Myocyte (in vitro differentiated cells): ENCODE results near the gene PRAMEF1. TPM values are rescaled to one million over a fixed set of nuclear protein-coding genes. Genes with fewer than 3 reads are reported as not detected.
"Not testable (repeated sequence)": the region's sequence is repeated elsewhere in the genome, so short reads cannot be mapped to it uniquely, and the experiment has no call there.

ENCODE experiments used
- DNase-seq: peaks from one replicate; pipeline ENCODE4 v3.0.0-alpha.2; 2012; ENCODE audit warnings: low read depth
- total RNA-seq: library from RNA; depleted of rRNA; stranded (reverse); fragments of >200 nt; gene quantifications from 2 replicates; pipeline ENCODE4 v1.2.3, GENCODE V29; 2014

PRAMEF1 gene
- total RNA-seq, 1 donor from 2014 or later: not detected

- DNase-seq: no peak
These were observed 16.3 kb upstream of the PRAMEF1 start for GRCh38 chr1:12774801-12775345.

- no peak for DNase-seq
These were observed 15.8 kb upstream of the PRAMEF1 start for GRCh38 chr1:12775443-12775842.

- DNase-seq: no peak
These were observed 14.2 kb upstream of the PRAMEF1 start for GRCh38 chr1:12776801-12777557.

GRCh38 chr1:12778061-12778460, 13.1 kb upstream of the PRAMEF1 start:
- DNase-seq: no peak

GRCh38 chr1:12778907-12779306, 12.3 kb upstream of the PRAMEF1 start:
- DNase-seq: peak; percentile 0

- DNase-seq: not testable (repeated sequence)
These were observed 9.7 kb upstream of the PRAMEF1 start for GRCh38 chr1:12781488-12781887.

GRCh38 chr1:12783783-12784182, 7.4 kb upstream of the PRAMEF1 start:
- not testable (repeated sequence) for DNase-seq

- peak; percentile 2 for DNase-seq
These were observed 6.5 kb upstream of the PRAMEF1 start for GRCh38 chr1:12784729-12785128.

- no peak for DNase-seq
These were observed 7.7 kb downstream of the PRAMEF1 start for GRCh38 chr1:12798911-12799310.

- DNase-seq: no peak
These were observed 8.5 kb downstream of the PRAMEF1 start for GRCh38 chr1:12799730-12800129.

GRCh38 chr1:12809933-12810332, 18.7 kb downstream of the PRAMEF1 start:
- DNase-seq: no peak

GRCh38 chr1:12810691-12811408, 19.7 kb downstream of the PRAMEF1 start:
- DNase-seq: no peak

- DNase-seq: no peak
These were observed 20.2 kb downstream of the PRAMEF1 start for GRCh38 chr1:12811409-12811784.

GRCh38 chr1:12819061-12819460, 27.9 kb downstream of the PRAMEF1 start:
- not testable (repeated sequence) for DNase-seq

GRCh38 chr1:12831310-12831709, 40.1 kb downstream of the PRAMEF1 start, which contains the start of gene PRAMEF11:
Gene PRAMEF11 (minus strand): TSS chr1:12831410. CDS start chr1:12828789, 2,621 bp downstream.
- not testable (repeated sequence) for DNase-seq

- DNase-seq: not testable (repeated sequence)
These were observed 42.1 kb downstream of the PRAMEF1 start for GRCh38 chr1:12833251-12833650.

Other genes starting within 250 kb of the PRAMEF1 start
- gene DHRS3, start 173.2 kb upstream of the PRAMEF1 start, total RNA-seq: 0.21 TPM in 1 of 2 replicates, not detected in the other
- gene AADACL4, start 147.3 kb upstream of the PRAMEF1 start, total RNA-seq: not detected in 2 replicates
- not detected in 2 replicates for gene AADACL3, start 75.3 kb upstream of the PRAMEF1 start, total RNA-seq
- gene CFAP107, start 45.2 kb upstream of the PRAMEF1 start, total RNA-seq: not detected in 2 replicates
- not detected in 2 replicates for gene PRAMEF12, start 17.7 kb upstream of the PRAMEF1 start, total RNA-seq
- gene PRAMEF11, start 40.0 kb downstream of the PRAMEF1 start, total RNA-seq: not detected in 2 replicates
- gene HNRNPCL1, start 57.3 kb downstream of the PRAMEF1 start, total RNA-seq: not detected in 2 replicates
- not detected in 2 replicates for gene PRAMEF2, start 65.7 kb downstream of the PRAMEF1 start, total RNA-seq
- gene PRAMEF4, start 94.8 kb downstream of the PRAMEF1 start, total RNA-seq: not detected in 2 replicates
- not detected in 2 replicates for gene PRAMEF10, start 106.9 kb downstream of the PRAMEF1 start, total RNA-seq
- not detected in 2 replicates for gene PRAMEF7, start 125.2 kb downstream of the PRAMEF1 start, total RNA-seq
- gene PRAMEF6, start 156.2 kb downstream of the PRAMEF1 start, total RNA-seq: not detected in 2 replicates